ENCODE results near the gene CRYBB3. TPM values are rescaled to one million over a fixed set of nuclear protein-coding genes. Genes with fewer than 3 reads are reported as not detected.
"Not testable (repeated sequence)": the region's sequence is repeated elsewhere in the genome, so short reads cannot be mapped to it uniquely, and the experiment has no call there.

CRYBB3 gene
- polyA plus RNA-seq, 4 donors, result 0.50 TPM; not detected in 3

DNA sequence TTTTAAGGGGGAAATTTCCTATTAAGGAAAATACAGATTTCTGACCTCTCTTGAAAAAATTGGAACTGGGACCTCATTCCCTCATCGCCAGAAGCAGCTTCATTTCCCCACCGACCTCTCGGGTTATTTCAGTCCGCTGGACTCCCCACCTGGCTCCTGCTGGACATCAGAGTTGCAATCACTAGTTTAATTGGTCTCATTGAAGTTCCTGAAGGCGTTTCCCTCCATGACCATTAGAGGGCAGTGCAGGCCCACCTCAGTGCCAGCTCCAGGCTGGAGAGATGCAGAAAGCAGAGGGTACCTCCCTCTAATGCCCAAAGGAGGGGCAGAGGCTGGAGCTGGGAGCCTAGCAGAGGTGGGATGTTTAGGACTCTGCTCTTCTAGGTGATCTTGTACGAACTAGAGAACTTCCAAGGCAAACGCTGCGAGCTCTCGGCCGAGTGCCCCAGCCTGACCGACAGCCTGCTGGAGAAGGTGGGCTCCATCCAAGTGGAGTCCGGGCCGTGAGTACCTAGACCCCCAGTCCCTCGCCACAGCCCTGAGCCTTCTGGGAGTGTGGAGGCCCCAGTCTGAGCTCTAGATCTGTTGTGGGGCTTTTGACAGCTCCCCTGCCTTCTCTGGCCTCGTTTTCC lies 2.7 kb downstream of the CRYBB3 start:
- DNase-seq (ENCODE audit: low read depth in 4 of 4, low spot score in 3 of 4), result peak in 2 of 4 donors; percentile 35 to 42

DNA sequence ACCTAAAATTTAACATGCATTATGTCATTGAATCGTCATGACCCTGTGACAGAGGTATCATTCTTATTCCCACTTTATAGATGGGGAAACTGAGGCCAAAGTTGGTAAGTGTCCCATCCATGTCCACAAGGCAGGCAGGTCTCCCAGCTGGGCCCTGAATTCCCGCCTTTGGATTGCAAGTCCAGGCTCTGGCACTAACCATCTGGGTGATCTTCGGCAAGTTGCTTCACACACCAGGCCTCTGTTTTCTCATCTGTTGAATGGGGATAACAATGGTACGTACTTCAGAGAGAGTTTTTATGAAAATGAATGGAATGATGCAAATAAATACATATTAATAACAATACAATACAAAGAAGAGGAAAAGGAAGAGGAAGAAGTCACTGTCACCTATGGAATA lies 3.4 kb downstream of the CRYBB3 start:
- DNase-seq (ENCODE audit: low read depth in 4 of 4, low spot score in 3 of 4), result no peak

DNA sequence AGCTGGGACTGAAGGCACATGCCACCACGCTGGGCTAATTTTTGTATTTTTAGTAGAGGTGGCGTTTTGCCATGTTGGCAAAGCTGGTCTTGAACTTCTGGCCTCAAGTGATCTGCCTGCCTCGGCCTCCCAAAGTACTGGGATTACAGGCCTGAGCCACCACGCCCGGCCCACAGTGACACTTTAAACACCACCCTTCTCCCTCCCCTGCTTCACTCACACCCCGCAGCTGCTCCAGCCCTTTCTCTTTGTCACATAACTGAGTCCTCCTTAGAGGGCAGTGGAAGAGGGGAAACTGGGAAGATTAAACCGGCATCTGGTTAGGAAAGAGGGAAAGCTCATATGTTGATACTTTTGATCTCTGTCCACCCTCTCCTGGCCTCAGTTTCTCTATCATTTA lies 4.9 kb downstream of the CRYBB3 start:
- DNase-seq (ENCODE audit: low read depth in 4 of 4, low spot score in 3 of 4), result not testable (repeated sequence)

DNA sequence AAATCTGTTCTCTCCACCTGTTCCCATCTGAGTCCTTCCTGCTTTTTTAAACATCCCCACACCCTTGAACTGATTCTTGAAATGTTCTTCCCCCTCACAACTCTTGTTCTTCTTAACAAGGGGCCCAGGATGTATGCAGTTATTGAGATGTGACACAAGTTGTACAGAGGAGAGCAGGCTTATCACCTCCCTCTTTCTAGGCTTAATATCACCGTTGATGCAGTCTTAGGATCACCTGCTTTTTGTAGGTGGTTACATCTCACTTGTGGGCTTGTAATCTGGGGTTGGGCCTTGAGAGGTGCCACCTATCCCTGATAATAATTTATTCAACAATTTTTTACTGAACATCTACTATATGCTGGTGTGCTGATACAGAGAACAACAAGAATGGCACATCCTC lies 6.2 kb downstream of the CRYBB3 start:
- no peak for DNase-seq (ENCODE audit: low read depth in 4 of 4, low spot score in 3 of 4)

DNA sequence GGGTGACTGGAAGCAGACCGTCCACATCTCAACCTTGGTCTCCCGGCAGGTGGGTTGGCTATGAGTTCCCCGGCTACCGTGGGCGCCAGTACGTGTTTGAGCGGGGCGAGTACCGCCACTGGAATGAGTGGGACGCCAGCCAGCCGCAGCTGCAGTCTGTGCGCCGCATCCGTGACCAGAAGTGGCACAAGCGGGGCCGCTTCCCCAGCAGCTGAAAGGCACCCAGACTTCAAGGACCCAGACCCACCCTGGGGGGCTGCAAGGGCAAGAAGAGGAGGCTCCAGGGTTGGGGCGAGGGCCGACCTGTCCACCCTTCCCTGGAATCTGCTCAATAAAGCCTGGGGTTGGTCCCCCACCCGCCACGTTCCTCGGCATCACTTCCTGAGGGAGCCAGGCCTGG lies 7.3 kb downstream of the CRYBB3 start:
- no peak for DNase-seq (ENCODE audit: low read depth in 4 of 4, low spot score in 3 of 4)

DNA sequence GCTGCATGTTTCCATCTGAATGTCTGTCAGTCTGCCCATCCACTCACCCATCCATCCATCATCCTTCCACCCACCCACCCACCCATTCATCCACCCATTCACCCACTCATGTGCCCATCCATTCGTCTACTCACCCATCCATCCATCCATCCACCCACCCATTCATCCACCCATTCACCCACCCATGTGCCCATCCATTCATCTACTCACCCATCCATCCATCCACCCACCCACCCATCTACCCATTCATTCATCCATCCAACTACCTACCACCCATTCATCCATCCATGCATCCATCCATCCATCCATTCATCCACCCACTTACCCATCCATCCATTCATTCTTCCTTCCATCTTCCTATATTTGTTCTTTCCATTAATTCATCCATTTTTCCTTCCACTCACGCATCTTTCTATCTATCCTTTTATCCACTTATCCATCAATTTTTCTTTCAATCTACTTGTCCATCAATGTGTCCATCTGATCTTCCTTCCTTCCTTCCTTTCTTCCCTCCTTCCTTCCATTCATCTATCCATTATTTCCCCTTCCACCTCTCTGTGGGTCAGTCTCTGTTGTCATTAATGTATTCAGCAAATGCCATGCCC lies 8.0 kb downstream of the CRYBB3 start:
- DNase-seq (ENCODE audit: low read depth in 4 of 4, low spot score in 3 of 4), result no peak

DNA sequence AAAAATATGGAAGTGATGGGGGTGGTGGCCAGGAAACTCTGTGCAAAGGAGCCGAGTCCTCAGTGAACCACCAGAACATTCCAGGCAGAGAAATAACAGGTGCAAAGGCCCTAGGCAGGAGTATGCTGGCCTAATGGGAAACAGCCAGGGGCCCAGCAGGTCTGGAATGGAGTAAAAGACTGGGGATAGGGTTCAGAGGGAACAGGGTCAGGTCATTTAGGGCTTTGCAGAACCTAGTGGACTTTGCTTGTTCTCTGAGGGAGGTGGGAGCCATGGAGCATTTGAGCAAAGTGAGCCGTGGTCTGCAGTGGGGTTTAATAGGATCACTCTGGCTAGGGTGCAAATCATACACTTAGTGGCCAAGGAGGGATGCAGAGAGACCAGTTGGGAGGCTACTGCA lies 8.7 kb downstream of the CRYBB3 start:
- DNase-seq (ENCODE audit: low read depth in 4 of 4, low spot score in 3 of 4), result no peak

DNA sequence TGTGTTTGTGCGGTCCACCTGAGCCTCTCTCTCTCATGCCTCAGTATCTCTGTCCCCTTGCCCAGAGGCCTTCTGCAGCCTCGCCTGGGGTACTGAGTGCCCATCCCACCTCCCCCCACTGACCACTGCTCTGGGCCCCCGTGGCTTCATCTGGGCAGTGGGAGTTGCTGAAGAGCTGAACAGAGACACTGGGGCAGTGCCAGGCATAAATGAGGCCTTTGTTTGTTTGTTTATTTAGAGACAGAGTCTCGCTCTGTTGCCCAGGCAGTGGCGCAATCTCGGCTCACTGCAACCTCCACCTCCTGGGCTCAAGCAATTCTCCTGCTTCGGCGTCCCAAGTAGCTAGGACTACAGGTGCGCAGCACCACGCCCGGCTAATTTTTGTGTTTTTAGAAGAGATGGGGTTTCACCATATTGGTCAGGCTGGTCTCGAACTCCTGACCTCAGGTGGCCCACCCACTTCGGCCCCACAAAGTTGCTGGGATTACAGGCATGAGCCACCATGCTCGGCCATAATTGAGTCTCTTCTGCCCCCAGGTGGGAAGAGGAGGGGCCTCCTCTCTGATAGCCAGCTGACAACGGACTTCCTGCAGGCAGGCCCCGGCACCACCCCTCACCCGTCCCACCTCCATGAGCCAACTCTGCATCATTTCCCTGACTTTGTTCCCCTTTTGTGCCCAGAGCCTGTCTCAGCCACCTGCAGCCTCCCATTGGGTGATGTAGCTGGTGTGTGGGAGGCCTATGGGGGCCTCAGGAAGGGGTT lies 9.3 kb downstream of the CRYBB3 start:
- DNase-seq (ENCODE audit: low read depth in 4 of 4, low spot score in 3 of 4), result no peak

DNA sequence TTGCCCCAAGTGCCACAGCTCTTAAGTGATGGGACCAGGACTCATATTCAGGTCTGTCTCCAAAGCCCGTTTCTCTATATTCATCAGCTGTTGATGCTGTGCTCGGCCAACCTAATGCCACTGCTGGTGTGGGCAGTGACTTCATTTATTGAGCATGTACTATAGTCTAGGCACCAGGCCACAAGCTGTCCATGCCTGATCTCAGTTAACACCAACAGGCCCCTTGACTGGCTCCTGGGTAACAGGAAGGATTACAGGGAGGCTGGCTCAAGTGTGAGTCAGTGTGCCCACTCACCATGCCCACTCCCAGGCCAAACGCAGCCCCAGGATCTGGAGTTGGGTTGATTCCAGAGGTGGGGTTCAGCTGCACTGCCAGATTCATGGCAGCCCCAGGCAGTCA lies 11.1 kb downstream of the CRYBB3 start:
- no peak for DNase-seq (ENCODE audit: low read depth in 4 of 4, low spot score in 3 of 4)

DNA sequence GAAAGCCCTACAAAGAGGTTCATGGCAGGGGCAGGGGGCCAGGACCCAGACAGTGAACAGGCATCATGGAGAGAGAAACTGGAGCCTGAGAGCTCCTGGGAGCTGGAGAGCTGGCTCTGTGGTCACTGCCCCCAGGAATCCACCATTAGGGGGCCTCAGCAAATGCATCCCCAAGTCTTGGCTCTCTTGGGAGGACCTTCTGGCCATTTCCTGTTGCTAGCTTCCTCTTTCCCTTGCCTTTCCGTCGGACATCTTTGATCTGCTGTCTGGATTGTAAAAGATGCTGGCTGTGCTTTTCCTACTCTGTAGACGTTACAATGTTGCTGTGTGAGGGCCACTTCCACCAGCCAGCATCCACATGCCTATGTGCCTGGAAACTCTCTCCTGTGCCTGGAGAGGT lies 12.7 kb downstream of the CRYBB3 start:
- no peak for DNase-seq (ENCODE audit: low read depth in 4 of 4, low spot score in 3 of 4)

DNA sequence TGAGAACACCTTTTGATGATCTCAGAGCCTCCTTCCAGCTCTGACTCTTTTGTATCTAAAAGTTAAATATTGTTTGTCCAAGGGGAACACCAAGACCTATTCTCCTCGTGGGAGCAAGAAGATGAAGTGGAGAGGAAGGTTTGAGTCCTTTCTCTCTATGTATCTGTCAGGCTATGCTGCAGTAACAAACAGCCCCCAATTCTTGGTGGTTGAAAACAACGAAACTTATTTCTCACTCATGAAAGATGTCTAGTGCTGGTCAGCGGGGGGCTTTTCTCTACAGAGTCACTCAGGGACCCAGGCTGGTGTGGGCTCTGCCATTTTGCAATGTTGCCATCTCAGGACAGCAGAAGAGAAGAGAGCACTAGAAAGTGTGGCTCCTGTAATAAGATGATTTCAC lies 13.6 kb downstream of the CRYBB3 start:
- DNase-seq (ENCODE audit: low read depth in 4 of 4, low spot score in 3 of 4), result no peak

DNA sequence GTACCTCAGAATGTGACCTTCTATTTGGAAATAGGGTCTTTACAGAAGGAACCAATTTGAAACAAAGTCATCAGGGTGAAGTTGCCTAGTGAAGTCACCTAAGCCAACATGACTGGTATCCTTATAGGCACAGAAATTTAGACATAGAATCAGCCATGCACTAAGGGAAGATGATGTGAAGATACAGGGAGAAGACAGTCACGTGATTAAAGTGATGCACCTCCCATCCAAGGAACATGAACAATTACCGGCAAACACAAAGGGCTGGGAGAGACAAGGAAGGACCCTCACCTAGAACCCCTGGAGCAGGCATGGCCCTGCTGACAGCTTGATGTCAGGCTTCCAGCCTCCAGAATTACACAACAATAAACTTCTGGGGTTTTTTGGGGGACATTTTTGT lies 16.6 kb downstream of the CRYBB3 start:
- DNase-seq (ENCODE audit: low read depth in 4 of 4, low spot score in 3 of 4), result no peak

DNA sequence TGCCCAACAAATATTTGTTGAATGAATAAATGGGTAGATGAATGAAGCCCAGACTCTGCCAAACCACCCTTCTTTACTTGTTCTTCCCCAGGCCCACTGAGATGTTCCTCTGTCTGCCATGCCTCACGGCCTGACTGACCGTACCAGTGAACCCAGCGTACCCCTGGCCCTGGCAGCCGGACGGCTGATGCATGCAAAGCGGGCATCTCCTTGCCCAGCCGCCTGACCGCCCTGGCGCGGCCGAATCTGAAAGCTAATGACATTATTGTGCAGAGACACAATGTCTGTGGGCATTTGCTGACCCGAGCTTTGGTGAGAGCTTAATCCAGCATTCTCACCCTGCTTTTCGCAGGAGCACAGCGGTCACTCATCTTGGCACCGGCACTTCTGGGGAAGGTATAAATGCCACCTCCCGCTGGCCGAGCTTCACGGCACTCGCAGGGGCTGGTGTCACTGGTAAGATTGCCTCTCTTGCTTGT lies 19.6 kb downstream of the CRYBB3 start, which contains the start of gene CRYBB2:
TSS of gene CRYBB2 (plus strand) at position 429 of the 479 bp plus-strand sequence. CDS start 1,791 bp downstream, outside the sequence.
- DNase-seq (ENCODE audit: low read depth in 4 of 4, low spot score in 3 of 4), result no peak

DNA sequence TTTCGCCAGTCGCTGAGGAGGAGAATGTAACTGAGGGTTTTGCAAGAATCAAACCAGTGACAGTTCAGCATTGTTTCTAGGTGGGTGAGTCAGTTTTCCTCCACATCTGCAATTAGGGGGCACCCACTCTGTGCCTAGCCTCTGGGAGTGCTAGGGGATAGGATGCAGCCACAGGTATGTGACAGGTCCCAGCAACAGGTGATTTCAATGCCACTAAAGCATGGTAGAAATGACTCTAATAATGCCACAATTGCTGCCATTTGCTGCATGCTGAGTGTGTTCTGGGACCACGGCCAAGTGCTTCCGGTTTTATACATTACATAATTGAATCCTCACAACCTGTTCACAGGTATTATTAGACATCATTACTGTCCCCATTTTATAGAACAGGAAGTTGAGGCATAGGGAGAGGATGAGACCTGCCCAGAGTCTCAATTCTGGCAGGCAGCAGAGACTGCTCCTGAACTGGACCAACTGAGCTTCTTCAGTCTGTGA lies 20.3 kb downstream of the CRYBB3 start:
- no peak for DNase-seq (ENCODE audit: low read depth in 4 of 4, low spot score in 3 of 4)

DNA sequence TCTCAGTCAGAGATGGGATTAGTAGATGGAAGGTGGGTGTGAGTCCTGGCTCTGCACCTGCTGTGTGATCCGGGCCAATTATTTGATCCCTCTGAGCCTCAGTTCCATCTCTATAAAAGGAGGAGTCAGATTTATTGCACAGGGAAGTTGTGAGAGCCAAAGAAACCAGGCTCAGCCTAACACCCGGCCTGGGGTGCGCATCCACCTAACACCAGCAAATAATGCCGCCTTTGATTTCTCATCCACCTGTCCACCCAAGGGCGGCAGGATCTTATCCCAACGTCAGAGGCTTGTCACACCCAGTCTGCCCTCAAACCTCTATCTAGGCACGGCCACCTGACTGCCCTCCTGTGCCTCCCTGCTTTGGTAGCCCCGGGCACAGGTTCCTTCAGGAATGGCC lies 22.1 kb downstream of the CRYBB3 start:
- DNase-seq (ENCODE audit: low read depth in 4 of 4, low spot score in 3 of 4), result no peak

DNA sequence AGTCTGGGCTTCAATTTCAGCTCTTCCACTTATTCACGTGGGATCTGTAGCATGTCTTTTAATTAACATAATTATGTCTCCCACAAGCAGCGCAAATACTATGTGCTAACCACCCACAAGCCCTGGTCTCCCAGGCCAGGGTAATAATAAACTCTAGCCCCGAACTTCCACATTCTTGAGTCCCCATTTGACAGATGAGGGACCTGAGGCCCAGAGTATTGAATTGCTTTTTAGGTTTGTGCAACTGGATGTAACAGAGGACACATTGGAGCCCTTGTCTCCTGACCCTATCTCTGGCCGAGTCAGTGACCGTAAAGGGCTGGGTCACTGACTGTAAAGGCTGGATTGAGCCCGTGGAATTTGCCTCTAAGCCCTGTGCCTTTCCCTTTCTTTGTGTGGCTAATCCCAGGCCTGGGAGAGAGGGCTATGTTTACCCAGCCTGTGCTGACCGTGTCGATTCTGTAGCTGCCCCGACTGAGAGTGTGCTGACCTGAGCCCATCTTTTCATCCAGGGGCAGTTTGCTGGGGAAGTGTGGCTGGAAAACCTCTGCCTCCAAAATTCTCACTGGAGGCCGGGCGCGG lies 23.7 kb downstream of the CRYBB3 start:
- no peak for DNase-seq (ENCODE audit: low read depth in 4 of 4, low spot score in 3 of 4)

DNA sequence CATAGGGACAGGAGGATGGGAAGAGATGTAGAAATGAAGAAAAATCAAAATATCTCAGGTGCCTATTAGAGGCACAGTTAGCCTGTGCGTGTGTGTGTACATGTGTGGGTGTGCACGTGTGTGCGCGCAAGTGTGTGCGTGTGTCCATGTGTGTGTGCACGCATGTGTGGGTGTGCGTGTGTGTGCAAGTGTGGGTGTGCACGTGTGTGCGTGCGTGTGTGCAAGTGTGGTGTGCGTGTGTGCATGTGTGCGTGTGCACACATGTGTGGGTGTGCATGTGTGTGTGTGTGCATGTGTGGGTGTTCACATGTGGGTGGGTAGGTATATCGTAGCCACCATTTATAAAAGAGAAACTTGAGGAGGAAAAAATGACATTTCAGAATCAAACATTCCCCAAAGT lies 29.2 kb downstream of the CRYBB3 start:
- no peak for DNase-seq (ENCODE audit: low read depth in 4 of 4, low spot score in 3 of 4)

DNA sequence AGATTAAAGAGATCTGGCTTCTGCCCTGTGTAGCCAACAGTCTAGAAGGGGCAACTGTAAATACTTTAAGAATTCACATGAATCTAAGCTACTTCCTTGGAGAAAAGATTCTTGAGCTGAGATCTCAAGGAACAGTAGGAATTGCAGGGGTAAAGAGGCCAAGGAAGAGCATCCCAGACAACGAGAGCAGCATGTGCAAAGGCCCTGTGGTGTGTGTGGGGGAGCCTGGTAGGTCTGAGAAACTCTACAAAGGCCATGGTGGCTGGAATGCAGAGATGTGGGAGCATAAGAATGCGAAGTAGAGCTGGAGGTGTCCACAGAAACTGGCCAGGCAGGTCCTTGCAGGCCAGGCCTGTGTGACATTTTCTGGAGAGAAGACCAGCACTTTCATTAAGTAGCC lies 31.1 kb downstream of the CRYBB3 start:
- DNase-seq (ENCODE audit: low read depth in 4 of 4, low spot score in 3 of 4), result not testable (repeated sequence)

DNA sequence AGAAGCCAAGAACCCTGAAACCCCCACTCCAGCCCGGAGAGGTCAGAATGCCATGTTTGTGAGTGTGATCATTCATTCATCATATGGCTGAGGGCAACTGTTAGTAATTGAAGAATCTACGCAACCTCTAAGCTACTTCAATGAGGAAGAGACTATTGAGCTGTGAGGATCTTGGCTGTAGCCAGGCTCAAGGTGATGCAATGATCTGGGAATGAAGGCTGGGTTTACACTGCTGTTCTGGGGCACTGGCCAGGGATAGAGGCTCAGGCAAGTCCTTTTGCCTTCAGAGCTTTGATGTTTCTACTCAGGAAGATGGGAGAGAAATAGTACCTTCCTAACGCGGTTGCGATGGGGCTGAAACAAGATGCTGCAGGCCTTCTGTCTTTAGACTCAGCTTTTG lies 32.6 kb downstream of the CRYBB3 start:
- DNase-seq (ENCODE audit: low read depth in 4 of 4, low spot score in 3 of 4), result no peak

DNA sequence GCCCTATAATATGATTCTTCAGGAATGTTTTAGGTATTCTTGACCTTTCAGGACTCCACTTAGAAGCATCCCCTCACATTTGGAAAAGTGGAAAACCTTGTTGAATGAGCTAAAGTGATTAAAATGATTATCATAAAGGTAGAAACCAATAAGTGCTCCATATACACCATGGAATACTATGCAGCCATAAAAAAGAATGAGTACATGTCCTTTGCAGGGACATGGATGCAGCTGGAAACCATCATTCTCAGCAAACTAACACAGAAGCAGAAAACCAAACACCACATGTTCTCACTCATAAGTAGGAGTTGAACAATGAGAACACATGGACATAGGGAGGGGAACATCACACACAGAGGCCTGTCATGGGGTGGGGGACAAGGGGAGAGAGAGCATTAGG lies 34.0 kb downstream of the CRYBB3 start:
- DNase-seq (ENCODE audit: low read depth in 4 of 4, low spot score in 3 of 4), result not testable (repeated sequence)

Measured in left renal pelvis (tissue), 4 donors.